HG03460 (cell line): Measurements from ENCODE around the gene CFHR1.

Experiments
- ATAC-seq: cut with Tn5 transposase; IDR thresholded peaks from one replicate; pipeline ENCODE4 v1.9.1; 2021; ENCODE audit not compliant: unreplicated experiment

Gene CFHR1

DNA sequence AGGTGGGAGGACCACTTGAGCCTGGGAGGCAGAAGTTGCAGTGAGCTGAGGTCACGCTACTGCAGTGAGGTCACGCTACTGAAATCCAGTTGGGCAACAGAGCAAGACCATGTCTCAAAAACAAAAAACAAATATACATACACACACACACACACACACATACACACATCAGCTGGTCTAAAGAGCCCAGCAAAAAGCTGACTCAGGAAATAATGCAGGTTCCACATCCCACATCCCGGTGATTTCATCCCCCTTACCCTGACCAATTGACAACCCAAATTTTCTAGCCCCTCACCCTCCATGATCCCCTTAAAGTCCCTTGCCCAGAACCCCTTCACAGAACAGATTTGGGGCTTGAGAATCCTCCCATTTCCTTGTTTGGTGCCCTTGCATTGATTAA lies 56.4 kb downstream of the CFHR1 start:
- ATAC-seq, result no peak

DNA sequence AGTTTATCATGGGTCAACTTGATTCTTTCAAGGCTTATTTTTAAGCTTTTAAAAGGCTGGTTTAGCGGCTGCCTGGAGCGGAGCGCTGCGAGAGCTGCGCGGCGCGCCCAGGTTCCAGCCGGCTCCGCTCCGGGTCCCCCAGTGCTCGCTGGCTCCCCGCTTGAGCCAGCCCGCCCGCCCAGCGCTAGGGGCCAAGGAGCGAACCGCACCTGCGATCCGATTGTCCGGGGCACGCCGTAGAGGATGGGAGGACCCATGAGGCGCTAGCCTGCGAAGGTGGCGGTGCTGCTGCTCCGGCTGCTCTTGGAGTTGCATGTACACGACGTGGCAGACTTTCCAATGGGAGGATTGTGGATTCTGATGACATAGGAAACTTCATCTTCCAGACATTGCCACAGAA lies 58.4 kb downstream of the CFHR1 start:
- no peak for ATAC-seq
